Lower lobe of right lung (tissue), 2 donors: ENCODE data around the gene NDUFS5. TPM values are rescaled to one million over a fixed set of nuclear protein-coding genes. Genes with fewer than 3 reads are reported as not detected.
"Not testable (repeated sequence)": the region's sequence is repeated elsewhere in the genome, so short reads cannot be mapped to it uniquely, and the experiment has no call there.

Experiments used
- ATAC-seq, 2 donors: fragments of 200-7000 bp; cut with Tn5 transposase; one replicate each; pipeline ENCODE4 v1.9.1; 2020 to 2022; ENCODE audit warnings: mild to moderate bottlenecking in 2 of 2, moderate library complexity in 2 of 2
- DNase-seq: peaks from one replicate; pipeline ENCODE4 v3.0.0-alpha.2; 2020
- H3K27ac ChIP-seq: fragments of 200-600 bp; one replicate; pipeline ENCODE4 v1.8.0; 2022
- H3K27me3 ChIP-seq: fragments of 200-600 bp; one replicate; pipeline ENCODE4 v1.8.0; 2022; ENCODE audit warnings: low read depth
- H3K36me3 ChIP-seq: fragments of 200-600 bp; one replicate; pipeline ENCODE4 v1.8.0; 2022; ENCODE audit warnings: mild to moderate bottlenecking
- H3K4me1 ChIP-seq: fragments of 200-600 bp; one replicate; pipeline ENCODE4 v1.8.0; 2022
- H3K4me3 ChIP-seq: fragments of 200-600 bp; one replicate; pipeline ENCODE4 v1.8.0; 2022; ENCODE audit warnings: mild to moderate bottlenecking
- H3K9me3 ChIP-seq: fragments of 200-600 bp; one replicate; pipeline ENCODE4 v1.8.0; 2022
- intact Hi-C: fragments of 100-400 bp; cut with DNase I; formaldehyde crosslinking; loops from one replicate; pipeline ENCODE4 v1.11.0; 2022
- total RNA-seq: library from RNA; stranded (reverse); fragmentation: NEBNext Ultra II Directional; extraction: Animal tissue kit (Norgen Biotek cat#: 25700); gene quantifications from one replicate; pipeline ENCODE4 v1.2.1, GENCODE V29; 2021
- TF ChIP-seq, protein P1 (sequence below): fragments of 200-600 bp; IDR thresholded peaks from one replicate; pipeline ENCODE4 v1.8.0; 2022; ENCODE audit warnings: antibody characterized with exemption, mild to moderate bottlenecking
- donor health status: DM: no; HTN: yes; CAD: no; lungs with severe emphysema.

NDUFS5 gene
- total RNA-seq, 1 donor from 2014 or later = 140 TPM

DNA sequence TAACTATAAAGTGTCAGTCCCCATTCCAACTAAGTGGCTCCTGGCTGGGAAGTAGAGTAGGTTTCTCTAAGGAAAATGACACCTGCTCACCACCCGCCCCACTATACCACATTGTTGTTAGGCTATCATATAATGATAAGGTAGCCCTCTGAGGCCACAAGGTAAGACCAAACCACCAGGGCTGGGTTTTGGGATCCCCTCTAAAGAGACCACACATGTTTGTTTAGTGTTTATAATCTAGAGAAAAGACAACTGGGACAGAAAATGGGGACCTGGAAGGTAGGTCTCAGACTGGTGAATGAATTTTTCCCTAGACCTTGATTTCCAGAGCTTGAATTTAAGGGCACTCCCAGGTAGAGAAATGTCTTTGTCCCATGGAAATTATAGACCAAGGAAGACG lies 19.9 kb upstream of the NDUFS5 start:
- no peak overlapping the region for H3K4me3 ChIP-seq
- TF ChIP-seq, protein P1, sequence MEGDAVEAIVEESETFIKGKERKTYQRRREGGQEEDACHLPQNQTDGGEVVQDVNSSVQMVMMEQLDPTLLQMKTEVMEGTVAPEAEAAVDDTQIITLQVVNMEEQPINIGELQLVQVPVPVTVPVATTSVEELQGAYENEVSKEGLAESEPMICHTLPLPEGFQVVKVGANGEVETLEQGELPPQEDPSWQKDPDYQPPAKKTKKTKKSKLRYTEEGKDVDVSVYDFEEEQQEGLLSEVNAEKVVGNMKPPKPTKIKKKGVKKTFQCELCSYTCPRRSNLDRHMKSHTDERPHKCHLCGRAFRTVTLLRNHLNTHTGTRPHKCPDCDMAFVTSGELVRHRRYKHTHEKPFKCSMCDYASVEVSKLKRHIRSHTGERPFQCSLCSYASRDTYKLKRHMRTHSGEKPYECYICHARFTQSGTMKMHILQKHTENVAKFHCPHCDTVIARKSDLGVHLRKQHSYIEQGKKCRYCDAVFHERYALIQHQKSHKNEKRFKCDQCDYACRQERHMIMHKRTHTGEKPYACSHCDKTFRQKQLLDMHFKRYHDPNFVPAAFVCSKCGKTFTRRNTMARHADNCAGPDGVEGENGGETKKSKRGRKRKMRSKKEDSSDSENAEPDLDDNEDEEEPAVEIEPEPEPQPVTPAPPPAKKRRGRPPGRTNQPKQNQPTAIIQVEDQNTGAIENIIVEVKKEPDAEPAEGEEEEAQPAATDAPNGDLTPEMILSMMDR = no peak
- H3K27me3 ChIP-seq = no peaks in the 10 kb centered on the region
- DNase-seq (no peak), ATAC-seq (no peak)
- H3K36me3 ChIP-seq = peaks cover 94% of the 10 kb centered on the region
- intact Hi-C loops = no loop called here
- no peaks in the 10 kb centered on the region for H3K4me1 ChIP-seq
- no peak overlapping the region for H3K27ac ChIP-seq
- H3K9me3 ChIP-seq = no peaks in the 10 kb centered on the region

DNA sequence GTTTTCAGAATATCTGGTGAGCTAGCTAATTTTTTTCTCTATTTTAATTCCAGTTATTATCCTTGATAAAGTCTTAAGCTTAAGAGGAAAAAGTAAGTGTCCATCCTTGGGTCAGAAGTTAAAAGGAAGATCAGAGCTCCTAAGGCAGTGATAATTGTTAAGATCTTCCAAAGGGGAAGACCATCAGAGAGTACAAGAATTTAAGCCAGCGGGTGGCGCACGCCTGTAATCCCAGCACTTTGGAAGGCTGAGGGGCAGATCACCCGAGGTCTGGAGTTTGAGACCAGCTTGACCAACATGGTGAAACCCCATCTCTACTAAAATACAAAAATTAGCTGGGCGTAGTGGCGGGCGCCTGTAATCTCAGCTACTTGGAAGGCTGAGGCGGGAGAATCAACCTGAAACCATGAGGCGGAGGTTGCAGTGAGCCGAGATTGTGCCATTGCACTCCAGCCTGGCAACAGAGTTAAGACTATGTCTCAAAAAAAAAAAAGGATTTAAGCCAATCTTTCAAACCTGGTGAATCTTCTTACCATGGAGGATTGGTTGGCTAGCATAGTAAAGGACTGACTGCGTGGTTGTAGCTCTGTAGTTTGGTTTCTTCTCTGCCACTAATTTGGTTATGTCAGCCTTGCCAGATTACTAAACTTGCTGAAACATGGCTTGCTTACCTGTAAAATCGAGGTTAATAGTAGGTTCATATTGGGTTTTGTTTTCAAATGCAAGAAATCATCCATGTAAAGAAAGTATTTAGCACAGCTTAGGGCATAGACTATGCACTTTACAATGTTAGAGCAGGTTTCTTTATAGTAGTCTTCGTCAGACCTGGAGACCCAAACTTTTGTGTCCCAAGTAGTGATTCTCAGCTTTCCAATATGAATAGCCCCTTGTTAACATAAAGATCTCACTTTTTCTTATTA lies 19.2 kb upstream of the NDUFS5 start:
- Histone ChIP-seq H3K9me3 (no peaks in the 10 kb centered on the region), H3K27ac (no peak overlapping the region), H3K36me3 (peaks cover 90% of the 10 kb centered on the region), H3K4me1 (no peaks in the 10 kb centered on the region), H3K4me3 (no peak overlapping the region), H3K27me3 (no peaks in the 10 kb centered on the region)
- no peak for ATAC-seq
- DNase-seq = no peak
- TF ChIP-seq, protein P1 = no peak
- intact Hi-C loops = no loop called here

DNA sequence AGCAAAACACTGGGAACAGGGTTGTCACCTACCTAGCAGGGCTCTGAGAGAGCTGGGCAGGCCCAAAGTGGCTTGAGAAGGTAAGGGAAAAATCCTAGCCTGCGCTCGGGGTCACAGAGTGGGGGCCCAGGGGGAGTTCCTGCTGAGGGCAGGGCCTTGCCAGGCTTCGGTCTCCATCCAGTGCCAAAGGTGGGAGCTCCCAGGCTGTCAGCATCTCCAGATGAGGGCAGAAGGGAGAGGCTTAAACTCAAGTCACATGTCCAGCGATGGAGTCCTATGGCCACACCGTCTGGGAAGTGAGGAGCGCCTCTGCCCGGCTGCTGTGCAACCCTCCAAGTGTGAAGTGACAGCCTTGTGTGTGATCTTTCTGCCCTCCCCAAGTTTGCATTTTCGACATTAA lies 11.2 kb upstream of the NDUFS5 start:
- ATAC-seq = peak in 1 of 2 donors; percentile 23
- H3K4me1 ChIP-seq, H3K27ac ChIP-seq, intact Hi-C loops, H3K9me3 ChIP-seq, DNase-seq, H3K4me3 ChIP-seq, H3K27me3 ChIP-seq: not testable (repeated sequence)
- peaks cover 19% of the 10 kb centered on the region for H3K36me3 ChIP-seq

DNA sequence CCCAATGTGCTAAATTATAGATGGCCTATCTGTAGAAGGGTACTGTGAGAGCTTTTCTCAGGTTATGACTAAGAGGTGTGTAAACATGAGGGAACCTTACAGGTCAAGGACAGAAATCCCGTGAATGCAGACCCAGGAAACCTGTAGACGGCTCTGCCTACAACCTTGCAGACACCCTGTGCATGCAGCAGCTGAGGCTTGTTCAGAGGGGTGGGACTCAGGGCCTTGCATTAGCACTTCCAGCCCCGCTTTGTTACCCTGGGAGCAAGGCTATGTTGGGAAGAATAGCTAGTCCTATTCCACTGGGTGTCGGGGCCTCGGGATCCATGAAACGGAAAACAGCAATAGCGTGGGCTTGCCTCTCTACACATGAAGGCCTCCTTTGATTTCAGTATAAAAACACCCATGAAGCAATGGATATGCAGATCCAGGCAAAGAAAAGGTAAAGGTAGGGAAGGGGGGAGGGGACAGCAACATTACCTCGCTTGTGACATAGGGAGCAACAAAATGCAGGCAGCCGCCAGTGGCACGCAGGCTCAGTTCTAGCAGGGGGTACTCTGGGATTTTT lies 9.5 kb upstream of the NDUFS5 start:
- TF ChIP-seq, protein P1 = no peak
- no peak overlapping the region for H3K27ac ChIP-seq
- no peaks in the 10 kb centered on the region for H3K4me1 ChIP-seq
- no peaks in the 10 kb centered on the region for H3K27me3 ChIP-seq
- no peaks in the 10 kb centered on the region for H3K9me3 ChIP-seq
- H3K36me3 ChIP-seq = peaks cover 10% of the 10 kb centered on the region
- intact Hi-C loops = no loop called here
- no peak overlapping the region for H3K4me3 ChIP-seq
- no peak for ATAC-seq
- DNase-seq = no peak

DNA sequence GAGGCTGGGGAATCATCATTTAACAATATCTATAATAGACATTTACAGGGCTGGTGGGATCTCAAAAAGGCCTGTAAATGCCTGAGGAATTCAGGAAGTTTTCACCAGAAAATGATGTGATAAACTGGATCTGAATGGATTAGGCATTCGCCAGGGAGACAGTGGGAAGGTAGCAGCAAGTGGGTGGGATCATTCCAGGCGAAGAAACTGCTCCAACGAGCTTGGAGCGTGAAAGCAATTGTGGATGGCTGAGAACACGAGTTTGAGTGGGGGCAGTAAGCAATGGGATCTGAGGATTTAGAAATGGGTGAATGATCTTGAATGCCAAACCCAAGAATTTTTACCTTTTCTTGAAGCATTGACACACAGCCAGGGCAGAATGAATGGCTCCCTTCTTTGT lies 8.9 kb upstream of the NDUFS5 start:
- H3K9me3 ChIP-seq = no peaks in the 10 kb centered on the region
- H3K27ac ChIP-seq = no peak overlapping the region
- H3K36me3 ChIP-seq = peaks cover 5% of the 10 kb centered on the region
- H3K4me3 ChIP-seq = no peak overlapping the region
- DNase-seq = no peak
- intact Hi-C loops = no loop called here
- ATAC-seq = no peak
- no peaks in the 10 kb centered on the region for H3K4me1 ChIP-seq
- no peaks in the 10 kb centered on the region for H3K27me3 ChIP-seq
- TF ChIP-seq, protein P1 = no peak

DNA sequence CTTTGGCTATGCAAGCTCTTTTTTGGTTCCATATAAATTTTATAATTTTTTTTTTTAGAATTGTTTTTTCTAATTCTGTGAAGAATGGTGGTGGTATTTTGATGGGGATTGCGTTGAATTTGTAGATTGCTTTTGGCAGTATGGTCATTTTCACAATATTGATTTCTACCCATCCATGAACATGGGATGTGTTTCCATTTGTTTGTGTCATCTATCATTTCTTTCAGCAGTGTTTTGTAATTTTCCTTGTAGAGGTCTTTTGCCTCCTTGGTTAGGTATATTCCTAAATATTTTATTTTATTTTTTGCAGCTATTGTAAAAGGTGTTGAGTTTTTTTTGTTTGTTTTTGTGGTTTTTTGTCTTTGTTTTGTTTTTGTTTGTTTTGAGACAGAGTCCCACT lies 5.7 kb upstream of the NDUFS5 start:
- H3K4me3 ChIP-seq, DNase-seq, H3K36me3 ChIP-seq, ATAC-seq, H3K27ac ChIP-seq, H3K9me3 ChIP-seq, H3K4me1 ChIP-seq, intact Hi-C loops, H3K27me3 ChIP-seq: not testable (repeated sequence)
